GM12878 (cell line): ENCODE measurements around the gene NEK5. TPM values are rescaled to one million over a fixed set of nuclear protein-coding genes. Genes with fewer than 3 reads are reported as not detected.
A peak's percentile ranks its signal among the peaks of the same experiment; 100 is the strongest.

Source experiments
- ATAC-seq: fragments of 200-7000 bp; cut with Tn5 transposase; 3 replicates; pipeline ENCODE4 v1.9.1; 2020; ENCODE audit warnings: mild to moderate bottlenecking, moderate library complexity
- BruUV-seq: library from RNA; stranded (reverse); fragments of 400-500 nt; replicated peaks from 2 replicates; lab custom pipeline; 2021; lab: Mats Ljungman, UMichigan
- CTCF ChIA-PET: fragments of 300-600 bp; sonication (Branson Sonifier 250); formaldehyde crosslinking; extraction: SDS; loops from one replicate; lab custom pipeline; 2021; ENCODE audit warnings: inconsistent platforms; lab: Yijun Ruan, JAX
- POLR2A ChIA-PET: fragments of 350-600 bp; formaldehyde crosslinking; extraction: SDS; loops from one replicate; lab custom pipeline; 2021; ENCODE audit warnings: inconsistent platforms; lab: Charles Lee
- RAD21 ChIA-PET: fragments of 300-600 bp; sonication (Branson Sonifier 250); formaldehyde crosslinking; loops from one replicate; lab custom pipeline; 2023; ENCODE audit warnings: antibody characterized with exemption; ENCODE audit not compliant: unreplicated experiment; lab: Charles Lee
- SMC1A ChIA-PET: fragments of 300-600 bp; sonication (Branson Sonifier 250); formaldehyde crosslinking; loops from one replicate; lab custom pipeline; 2023; ENCODE audit not compliant: unreplicated experiment, uncharacterized antibody; lab: Charles Lee
- DNase-seq: peaks from one replicate; pipeline ENCODE4 v3.0.0-alpha.2; 2011; ENCODE audit warnings: low read depth, low spot score
- FAIRE-seq: peaks from 3 replicates; lab custom pipeline; 2011; peaks lifted over from hg19 to GRCh38; lab: Jason Lieb, UNC
- H2AFZ ChIP-seq: 2 replicates; pipeline ENCODE4 v1.6.0; 2011; ENCODE audit warnings: low read depth, low read length, control low read depth; ENCODE audit not compliant: control insufficient read depth
- H3K27ac ChIP-seq: 2 replicates; pipeline ENCODE4 v1.5.1; 2011; ENCODE audit warnings: control low read depth; ENCODE audit not compliant: control insufficient read depth, insufficient read depth
- H3K27me3 ChIP-seq, 2 experiments: replicated peaks in 1 of 2; 2 replicates each; pipeline versions ENCODE4 v1.6.0 to v1.6.1; 2011; ENCODE audit warnings: low read length in 1 of 2; ENCODE audit not compliant: control insufficient read depth in 2 of 2, insufficient read depth in 2 of 2
- H3K36me3 ChIP-seq, 2 experiments: 2 replicates each; pipeline ENCODE4 v1.5.1; 2011; ENCODE audit warnings: low read length in 1 of 2; ENCODE audit not compliant: control insufficient read depth in 2 of 2, insufficient read depth in 2 of 2
- H3K4me1 ChIP-seq: 2 replicates; pipeline ENCODE4 v1.6.1; 2011; ENCODE audit warnings: mild to moderate bottlenecking, low read length, moderate library complexity, mixed read lengths; ENCODE audit not compliant: control insufficient read depth, insufficient read depth
- H3K4me2 ChIP-seq: 2 replicates; pipeline ENCODE4 v1.6.0; 2011; ENCODE audit warnings: control low read depth; ENCODE audit not compliant: control insufficient read depth, insufficient read depth
- H3K4me3 ChIP-seq: fragments of 200-600 bp; sonication (generic); 2 replicates; pipeline ENCODE4 v1.5.1; 2016
- H3K79me2 ChIP-seq: 2 replicates; pipeline ENCODE4 v1.6.0; 2011; ENCODE audit warnings: low read length; ENCODE audit not compliant: control insufficient read depth, insufficient read depth
- H3K9ac ChIP-seq: 2 replicates; pipeline ENCODE4 v1.8.0; 2011; ENCODE audit warnings: low read length, control low read depth, mixed read lengths; ENCODE audit not compliant: control insufficient read depth, insufficient read depth
- H3K9me3 ChIP-seq: replicated peaks from 3 replicates; pipeline ENCODE4 v1.5.1; 2011; ENCODE audit warnings: mild to moderate bottlenecking, low read length; ENCODE audit not compliant: control insufficient read depth, insufficient read depth
- H4K20me1 ChIP-seq: 2 replicates; pipeline ENCODE4 v1.6.0; 2011; ENCODE audit not compliant: control insufficient read depth, insufficient read depth
- CBX5 ChIP-seq: sonication (generic); IDR thresholded peaks from 2 replicates; pipeline ENCODE4 v1.6.1; 2016; ENCODE audit warnings: low read depth, moderate library complexity, mild to moderate bottlenecking, inconsistent platforms
- CEBPB ChIP-seq, 2 experiments: fragments of 150-350 bp in 1 of 2; IDR thresholded peaks; 2 replicates each; pipeline ENCODE4 v1.6.1; 2012 to 2014; ENCODE audit warnings: low read depth in 2 of 2, low read length in 2 of 2, borderline replicate concordance in 1 of 2, inconsistent platforms in 1 of 2
- CTCF ChIP-seq, 3 experiments: IDR thresholded peaks in 2 of 3; conservative IDR thresholded peaks in 1 of 3; 2 replicates each; pipeline ENCODE4 v1.5.1; 2011; ENCODE audit warnings: low read depth in 3 of 3, low read length in 3 of 3, mild to moderate bottlenecking in 3 of 3, control low read depth in 2 of 3, moderate library complexity in 2 of 3, inconsistent platforms in 1 of 3, mixed read lengths in 1 of 3; ENCODE audit not compliant: control insufficient read depth in 2 of 3, insufficient read depth in 1 of 3; ENCODE audit errors: extremely low read depth in 1 of 3
- EGR1 ChIP-seq, 2 experiments: IDR thresholded peaks; 1 replicate in 1 of 2; 2 replicates in 1 of 2; pipeline ENCODE4 v1.6.1; 2011 to 2012; ENCODE audit warnings: low read depth in 2 of 2, low read length in 2 of 2, borderline replicate concordance in 1 of 2, mild to moderate bottlenecking in 1 of 2, moderate library complexity in 1 of 2
- GATAD2B ChIP-seq: fragments of 450-650 bp; conservative IDR thresholded peaks from 2 replicates; pipeline ENCODE4 v1.6.1; 2017; ENCODE audit warnings: low read depth, mild to moderate bottlenecking, moderate library complexity
- RAD21 ChIP-seq: IDR thresholded peaks from 2 replicates; pipeline ENCODE4 v1.6.1; 2011; ENCODE audit warnings: mild to moderate bottlenecking, low read depth, low read length, moderate library complexity; ENCODE audit not compliant: insufficient read depth
- RFX5 ChIP-seq: IDR thresholded peaks from 2 replicates; pipeline ENCODE4 v1.6.1; 2011; ENCODE audit warnings: low read depth, low read length, improper control_type of control experiment
- SMARCA5 ChIP-seq: fragments of 450-650 bp; IDR thresholded peaks from 2 replicates; pipeline ENCODE4 v1.6.1; 2017; ENCODE audit warnings: mild to moderate bottlenecking
- SMC3 ChIP-seq: IDR thresholded peaks from 2 replicates; pipeline ENCODE4 v1.6.1; 2011; ENCODE audit warnings: low read length, improper control_type of control experiment, borderline replicate concordance
- WRNIP1 ChIP-seq: IDR thresholded peaks from 2 replicates; pipeline ENCODE4 v1.6.1; 2011; ENCODE audit warnings: low read depth, low read length, improper control_type of control experiment, borderline replicate concordance
- YY1 ChIP-seq: IDR thresholded peaks from 2 replicates; pipeline ENCODE4 v1.6.1; 2011; ENCODE audit warnings: low read depth, mild to moderate bottlenecking, low read length
- WGBS: methylation state at CpG from one replicate; pipeline ENCODE4 v1.1.6; 2016; ENCODE audit warnings: low lambda C conversion rate; ENCODE audit not compliant: insufficient replicate concordance, insufficient coverage; ENCODE audit errors: missing lambda C conversion rate; 5-methylcytosine and 5-hydroxymethylcytosine counted together
- in situ Hi-C: fragments of 300-500 bp; cut with MboI; formaldehyde crosslinking; loops from 9 replicates; pipeline ENCODE4 v1.14.3; 2018; ENCODE audit warnings: mixed read lengths
- intact Hi-C: fragments of 100-400 bp; cut with micrococcal nuclease; formaldehyde crosslinking; loops from one replicate; pipeline ENCODE4 v1.14.2; 2022; ENCODE audit not compliant: unreplicated experiment
- polyA plus RNA-seq, 11 experiments: library from polyadenylated mRNA; depleted of rRNA in 4 of 11; unstranded in 6 of 11; stranded (reverse) in 5 of 11; fragments of >200 nt; fragmentation: Nextera tagmentation in 4 of 11; fragmentation: Illumina TruSeq in 1 of 11; extraction: Ambion mirVana in 4 of 11; extraction: Trizol in 1 of 11; gene quantifications; 1 replicate in 1 of 11; 2 replicates in 10 of 11; pipeline versions ENCODE4 v1.2.1 to v1.2.3, GENCODE V29; 2011 to 2016; ENCODE audit warnings: inconsistent platforms in 2 of 11, missing spikeins in 2 of 11, low read depth in 1 of 11
- total RNA-seq, 4 experiments: library from RNA; depleted of rRNA in 3 of 4; stranded (reverse); fragments of >200 nt in 3 of 4; fragmentation: Illumina TruSeq in 1 of 4; extraction: Trizol in 1 of 4; gene quantifications; 2 replicates each; pipeline versions ENCODE4 v1.2.1 to v1.2.3, GENCODE V29; 2013 to 2021

Gene NEK5
- total and polyA plus RNA-seq, 10 of the 15 experiments (the other 5 are each of a cell fraction or from before 2014, with no cell fraction given), result 0.04 to 0.32 (median 0.20) TPM; not detected in 6

- peak overlapping the region; percentile 65 for H3K4me3 ChIP-seq
- H3K9me3 ChIP-seq, result no peaks in the 10 kb centered on the region
- peak; percentile 13 for DNase-seq
- no peak overlapping the region for H3K27ac ChIP-seq
- H3K27me3 ChIP-seq, result peaks cover 2% of the 10 kb centered on the region in 2 experiments; a peak in 2 of 4 replicates
- intact Hi-C loops (loop anchor here (1.0 kb wide), 4 partner anchors 127 to 313 kb away; partner anchors contain the start of gene TMEM272), in situ Hi-C loops (no loop called here)
- TF ChIP-seq CBX5, result 0 out of 2 replicates have a peak, but pooled peaks have one; percentile 44
- TF ChIP-seq EGR1 (IDR thresholded peaks at IDR 0.05; ENCODE audit: borderline replicate concordance in 1 of 2, low read depth in 2 of 2, low read length in 2 of 2), result 0 out of 3 replicates have a peak, but pooled peaks of 1 of the 2 experiments have one; percentile 16
- peak; percentile 62; the same call in 1 of the 2 replicates for TF ChIP-seq SMC3
- peak; percentile 91 for TF ChIP-seq RAD21
- TF ChIP-seq SMARCA5, result 0 out of 2 replicates have a peak, but pooled peaks have one; percentile 18
- TF ChIP-seq RFX5, result no peak
- 0 out of 2 replicates have a peak, but pooled peaks have one; percentile 35 for TF ChIP-seq YY1
- 0 out of 4 replicates have a peak, but pooled peaks of 1 of the 2 experiments have one; percentile 31 for TF ChIP-seq CEBPB (IDR thresholded peaks at IDR 0.05; ENCODE audit: borderline replicate concordance in 1 of 2, low read depth in 2 of 2, low read length in 2 of 2)
- TF ChIP-seq CTCF (IDR thresholded peaks at IDR 0.05 in 2 of 3, conservative IDR thresholded peaks at IDR 0.05 in 1 of 3; ENCODE audit: control insufficient read depth in 2 of 3, extremely low read depth in 1 of 3, insufficient read depth in 1 of 3, low read depth in 3 of 3, low read length in 3 of 3), result peak; percentile 71 to 84 (median 76)
- TF ChIP-seq GATAD2B, result no peak
- no peak for TF ChIP-seq WRNIP1
- H3K9ac ChIP-seq, result no peak overlapping the region
- ATAC-seq, result peak; percentile 87
- peak overlapping the region; percentile 66 for H3K4me2 ChIP-seq
- FAIRE-seq, result peak; percentile 94
- ChIA-PET CTCF (interaction anchor here (0.6 to 5.1 kb wide), 49 partner anchors 13 to 1003 kb away, joined by 3 to 62 read pairs (median 4); partner anchors contain the start of genes ALG11 and TMEM272), SMC1A (interaction anchor here (0.6 to 4.0 kb wide), 21 partner anchors 12 to 336 kb away, joined by 3 to 26 read pairs (median 4); no protein-coding TSS in a partner anchor), RAD21 (interaction anchor here (0.8 to 1.6 kb wide), 11 partner anchors 129 to 313 kb away, joined by 3 to 17 read pairs (median 4); no protein-coding TSS in a partner anchor), POLR2A (interaction anchor here (0.6 kb wide), 3 partner anchors 35 to 209 kb away, joined by 3 read pairs; no protein-coding TSS in a partner anchor)
- H3K79me2 ChIP-seq, result no peaks in the 10 kb centered on the region
- WGBS, result under 1% methylated on average over 32 of the region's 33 CpGs
- H3K36me3 ChIP-seq, result no peaks in the 10 kb centered on the region
- H2AFZ ChIP-seq, result no peak overlapping the region; the same call in 1 of the 2 replicates
- 0 out of 2 replicates have a peak, but pooled peaks cover 5% of the 10 kb centered on the region for H3K4me1 ChIP-seq
- BruUV-seq, result no TSS peak
- no peaks in the 10 kb centered on the region for H4K20me1 ChIP-seq
Observed at GRCh38 chr13:52127783-52128702, 830 bp downstream of the NEK5 start.
